Measurements from ENCODE around the gene ALCAM.

Gene ALCAM

GRCh38 chr3:105327662-105328337 lies 38.9 kb upstream of the ALCAM start:
- Histone ChIP-seq H3K36me3 (replicated peaks) (no peaks in the 10 kb centered on the region), H3K27me3 (replicated peaks) (no peaks in the 10 kb centered on the region), H3K27ac (no peak overlapping the region), H3K4me3 (ENCODE audit: low read depth, low read length) (no peak overlapping the region)
- TF ChIP-seq CTCF (IDR thresholded peaks at IDR 0.05; ENCODE audit: low read depth, low read length, missing control alignments) = no peak
- DNase-seq = no peak
- in situ Hi-C loops (cut with HindIII; ENCODE audit: low pct_ligation_motif_present, low sequenced_read_pairs) = no loop called here

- no peak overlapping the region for H3K4me3 ChIP-seq (ENCODE audit: low read depth, low read length)
- H3K27me3 ChIP-seq (replicated peaks) = no peaks in the 10 kb centered on the region
- in situ Hi-C loops (cut with HindIII; ENCODE audit: low pct_ligation_motif_present, low sequenced_read_pairs) = no loop called here
- no peak for TF ChIP-seq CTCF (IDR thresholded peaks at IDR 0.05; ENCODE audit: low read depth, low read length, missing control alignments)
- H3K27ac ChIP-seq = no peak overlapping the region
- DNase-seq = no peak
- H3K36me3 ChIP-seq (replicated peaks) = no peaks in the 10 kb centered on the region
Measured at GRCh38 chr3:105328338-105328730, 38.4 kb upstream of the ALCAM start.

- in situ Hi-C loops (cut with HindIII; ENCODE audit: low pct_ligation_motif_present, low sequenced_read_pairs) = no loop called here
- Histone ChIP-seq H3K36me3 (replicated peaks) (no peaks in the 10 kb centered on the region), H3K27ac (no peak overlapping the region), H3K4me3 (ENCODE audit: low read depth, low read length) (no peak overlapping the region), H3K27me3 (replicated peaks) (no peaks in the 10 kb centered on the region)
- DNase-seq = no peak
- no peak for TF ChIP-seq CTCF (IDR thresholded peaks at IDR 0.05; ENCODE audit: low read depth, low read length, missing control alignments)
Measured at GRCh38 chr3:105332961-105333360, 33.7 kb upstream of the ALCAM start.

GRCh38 chr3:105334138-105334882 lies 32.4 kb upstream of the ALCAM start:
- Histone ChIP-seq H3K27me3 (replicated peaks) (no peaks in the 10 kb centered on the region), H3K4me3 (ENCODE audit: low read depth, low read length) (no peak overlapping the region), H3K36me3 (replicated peaks) (no peaks in the 10 kb centered on the region), H3K27ac (no peak overlapping the region)
- TF ChIP-seq CTCF (IDR thresholded peaks at IDR 0.05; ENCODE audit: low read depth, low read length, missing control alignments) = no peak
- no peak for DNase-seq
- in situ Hi-C loops (cut with HindIII; ENCODE audit: low pct_ligation_motif_present, low sequenced_read_pairs) = no loop called here

GRCh38 chr3:105339946-105340345 lies 26.8 kb upstream of the ALCAM start:
- H3K27ac ChIP-seq = no peak overlapping the region
- no peak for DNase-seq
- no peak overlapping the region for H3K4me3 ChIP-seq (ENCODE audit: low read depth, low read length)
- H3K27me3 ChIP-seq (replicated peaks) = no peaks in the 10 kb centered on the region
- in situ Hi-C loops (cut with HindIII; ENCODE audit: low pct_ligation_motif_present, low sequenced_read_pairs) = no loop called here
- no peaks in the 10 kb centered on the region for H3K36me3 ChIP-seq (replicated peaks)
- no peak for TF ChIP-seq CTCF (IDR thresholded peaks at IDR 0.05; ENCODE audit: low read depth, low read length, missing control alignments)
